A673 (cell line): ENCODE results near the gene EDEM1. TPM values are rescaled to one million over a fixed set of nuclear protein-coding genes. Genes with fewer than 3 reads are reported as not detected.

Source experiments
- BruUV-seq: library from RNA; stranded (reverse); fragments of 400-500 nt; replicated peaks from 2 replicates; lab custom pipeline; 2021; lab: Mats Ljungman, UMichigan
- CTCF ChIA-PET: fragments of 300-600 bp; sonication (Branson Sonifier 250); formaldehyde crosslinking; loops from one replicate; lab custom pipeline; 2022; ENCODE audit warnings: antibody characterized with exemption; lab: Charles Lee
- POLR2A ChIA-PET: fragments of 300-600 bp; sonication (Branson Sonifier 250); formaldehyde crosslinking; loops from one replicate; lab custom pipeline; 2022; ENCODE audit warnings: antibody characterized with exemption; ENCODE audit not compliant: low non-redundant PET; lab: Charles Lee
- DNase-seq: peaks from one replicate; pipeline ENCODE4 v3.0.0-alpha.2; 2015; ENCODE audit warnings: low spot score
- H3K27ac ChIP-seq: fragments of 200-600 bp; sonication (generic); 2 replicates; pipeline ENCODE4 v1.5.1; 2016; ENCODE audit warnings: mixed run types, low read depth, mild to moderate bottlenecking, mixed read lengths, antibody characterized with exemption, low read length; ENCODE audit not compliant: poor library complexity, severe bottlenecking
- H3K27me3 ChIP-seq: fragments of 200-600 bp; sonication (generic); replicated peaks from 2 replicates; pipeline ENCODE4 v1.6.1; 2017; ENCODE audit warnings: mixed run types, low read depth, mild to moderate bottlenecking, mixed read lengths, antibody characterized with exemption, low read length; ENCODE audit not compliant: insufficient read depth, poor library complexity
- H3K36me3 ChIP-seq: fragments of 200-600 bp; sonication (generic); 2 replicates; pipeline ENCODE4 v1.6.1; 2016; ENCODE audit warnings: mixed run types, mild to moderate bottlenecking, mixed read lengths, antibody characterized with exemption, low read length; ENCODE audit not compliant: insufficient read depth, poor library complexity, severe bottlenecking
- H3K4me1 ChIP-seq: fragments of 200-600 bp; sonication (generic); 2 replicates; pipeline ENCODE4 v1.6.1; 2017; ENCODE audit warnings: mixed run types, mild to moderate bottlenecking, mixed read lengths, antibody characterized with exemption, low read length; ENCODE audit not compliant: insufficient read depth, poor library complexity, severe bottlenecking
- H3K4me3 ChIP-seq: fragments of 200-600 bp; sonication (generic); 2 replicates; pipeline ENCODE4 v1.5.1; 2016; ENCODE audit warnings: low read depth, mixed run types, mild to moderate bottlenecking, mixed read lengths, low read length; ENCODE audit not compliant: poor library complexity, severe bottlenecking
- H3K9me3 ChIP-seq: fragments of 200-600 bp; sonication (generic); 2 replicates; pipeline ENCODE4 v1.6.1; 2016; ENCODE audit warnings: mixed run types, low read depth, mild to moderate bottlenecking, mixed read lengths, antibody characterized with exemption, low read length; ENCODE audit not compliant: poor library complexity, severe bottlenecking
- CTCF ChIP-seq: fragments of 300-800, 200-600 bp; sonication (generic); conservative IDR thresholded peaks from 2 replicates; pipeline ENCODE4 v1.5.1; 2017; ENCODE audit warnings: low read depth, mild to moderate bottlenecking, antibody characterized with exemption, low read length, moderate library complexity, mixed read lengths
- EZH2 ChIP-seq: fragments of 200-600 bp; sonication (generic); IDR thresholded peaks from 2 replicates; pipeline ENCODE4 v1.6.1; 2017; ENCODE audit warnings: borderline replicate concordance, low read depth, mild to moderate bottlenecking, mixed read lengths, antibody characterized with exemption, low read length; ENCODE audit not compliant: poor library complexity, severe bottlenecking
- intact Hi-C: fragments of 100-400 bp; cut with micrococcal nuclease; formaldehyde crosslinking; loops from one replicate; pipeline ENCODE4 v1.10.0; 2022; ENCODE audit not compliant: unreplicated experiment
- total RNA-seq: library from RNA; stranded (reverse); gene quantifications from 2 replicates; pipeline ENCODE4 v1.2.3, GENCODE V29; 2021

The EDEM1 gene
- total RNA-seq, 1 experiment from 2014 or later, result 32.1 TPM

- Histone ChIP-seq H3K36me3 (no peaks in the 10 kb centered on the region), H3K9me3 (no peaks in the 10 kb centered on the region), H3K27ac (no peak overlapping the region), H3K4me1 (peaks cover 12% of the 10 kb centered on the region), H3K27me3 (no peaks in the 10 kb centered on the region), H3K4me3 (no peak overlapping the region)
- no TSS peak for BruUV-seq
- DNase-seq, result peak; percentile 17
- POLR2A ChIA-PET, result no interaction called here
- no peak for TF ChIP-seq EZH2
- no peak for TF ChIP-seq CTCF
- intact Hi-C loops, result no loop called here
- CTCF ChIA-PET, result no interaction called here
Measured at GRCh38 chr3:5165698-5166097, 21.8 kb upstream of the EDEM1 start.

GRCh38 chr3:5166846-5167245 lies 20.7 kb upstream of the EDEM1 start:
- Histone ChIP-seq H3K36me3 (no peaks in the 10 kb centered on the region), H3K27ac (no peak overlapping the region), H3K9me3 (no peaks in the 10 kb centered on the region), H3K4me1 (peaks cover 10% of the 10 kb centered on the region), H3K4me3 (no peak overlapping the region), H3K27me3 (no peaks in the 10 kb centered on the region)
- ChIA-PET POLR2A (no interaction called here), CTCF (no interaction called here)
- TF ChIP-seq CTCF (no peak), EZH2 (no peak)
- intact Hi-C loops, result no loop called here
- no peak for DNase-seq
- no TSS peak for BruUV-seq

GRCh38 chr3:5168110-5168509 lies 19.4 kb upstream of the EDEM1 start:
- H3K4me3 ChIP-seq, result no peak overlapping the region
- POLR2A ChIA-PET, result no interaction called here
- no peaks in the 10 kb centered on the region for H3K9me3 ChIP-seq

More at GRCh38 chr3:5168110-5168509, 19.4 kb upstream of the EDEM1 start:
- TF ChIP-seq EZH2 (no peak), CTCF (no peak)
- H3K27ac ChIP-seq, result no peak overlapping the region
- no TSS peak for BruUV-seq
- CTCF ChIA-PET, result no interaction called here
- H3K36me3 ChIP-seq, result no peaks in the 10 kb centered on the region
- peaks cover 10% of the 10 kb centered on the region for H3K4me1 ChIP-seq
- no peaks in the 10 kb centered on the region for H3K27me3 ChIP-seq
- intact Hi-C loops, result no loop called here
- DNase-seq, result no peak
